ENCODE measurements around the gene GABRG3. TPM values are rescaled to one million over a fixed set of nuclear protein-coding genes. Genes with fewer than 3 reads are reported as not detected.

The GABRG3 gene
- total and polyA plus RNA-seq, 2 experiments from 2014 or later: 0.10 to 1.4 TPM

DNA sequence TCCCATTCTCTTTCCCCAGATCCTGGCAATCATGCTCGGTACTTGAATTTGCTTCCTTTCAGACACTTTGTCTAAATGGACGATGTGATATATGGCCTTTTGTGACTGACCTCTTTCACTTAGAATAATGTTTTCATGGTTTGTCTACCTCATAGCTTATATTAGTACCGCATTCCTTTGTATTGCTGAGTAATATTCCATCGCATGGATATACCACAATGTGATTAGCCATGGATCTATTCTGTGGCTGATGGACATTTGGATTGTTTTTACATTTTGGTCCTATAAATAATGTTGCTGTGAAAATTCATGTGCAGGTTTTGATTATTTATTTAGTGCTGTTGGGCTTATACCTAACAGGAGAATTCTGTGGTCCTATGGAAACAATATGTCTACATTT is 458.6 kb downstream of the GABRG3 start:
- no peak for DNase-seq (ENCODE audit: low spot score)
- Histone ChIP-seq H3K27me3 (ENCODE audit: insufficient read depth) (no peaks in the 10 kb centered on the region), H3K27ac (ENCODE audit: low read depth) (no peak overlapping the region), H2AFZ (no peak overlapping the region), H3F3A (replicated peaks; ENCODE audit: low read depth) (no peaks in the 10 kb centered on the region), H3K79me2 (replicated peaks; ENCODE audit: insufficient read depth) (no peaks in the 10 kb centered on the region), H4K20me1 (replicated peaks; ENCODE audit: insufficient read depth) (no peaks in the 10 kb centered on the region), H3K4me3 (0 out of 2 replicates have a peak overlapping the region, but pooled peaks have one; percentile 10), H3K36me3 (ENCODE audit: insufficient read depth) (peaks cover 10% of the 10 kb centered on the region), H3K4me1 (ENCODE audit: insufficient read depth) (no peaks in the 10 kb centered on the region), H3K9me2 (ENCODE audit: insufficient read depth) (no peaks in the 10 kb centered on the region), H3K4me2 (no peak overlapping the region)
- H3K4me1 Mint-ChIP-seq: no peaks in the 10 kb centered on the region
- TF ChIP-seq, protein P1, sequence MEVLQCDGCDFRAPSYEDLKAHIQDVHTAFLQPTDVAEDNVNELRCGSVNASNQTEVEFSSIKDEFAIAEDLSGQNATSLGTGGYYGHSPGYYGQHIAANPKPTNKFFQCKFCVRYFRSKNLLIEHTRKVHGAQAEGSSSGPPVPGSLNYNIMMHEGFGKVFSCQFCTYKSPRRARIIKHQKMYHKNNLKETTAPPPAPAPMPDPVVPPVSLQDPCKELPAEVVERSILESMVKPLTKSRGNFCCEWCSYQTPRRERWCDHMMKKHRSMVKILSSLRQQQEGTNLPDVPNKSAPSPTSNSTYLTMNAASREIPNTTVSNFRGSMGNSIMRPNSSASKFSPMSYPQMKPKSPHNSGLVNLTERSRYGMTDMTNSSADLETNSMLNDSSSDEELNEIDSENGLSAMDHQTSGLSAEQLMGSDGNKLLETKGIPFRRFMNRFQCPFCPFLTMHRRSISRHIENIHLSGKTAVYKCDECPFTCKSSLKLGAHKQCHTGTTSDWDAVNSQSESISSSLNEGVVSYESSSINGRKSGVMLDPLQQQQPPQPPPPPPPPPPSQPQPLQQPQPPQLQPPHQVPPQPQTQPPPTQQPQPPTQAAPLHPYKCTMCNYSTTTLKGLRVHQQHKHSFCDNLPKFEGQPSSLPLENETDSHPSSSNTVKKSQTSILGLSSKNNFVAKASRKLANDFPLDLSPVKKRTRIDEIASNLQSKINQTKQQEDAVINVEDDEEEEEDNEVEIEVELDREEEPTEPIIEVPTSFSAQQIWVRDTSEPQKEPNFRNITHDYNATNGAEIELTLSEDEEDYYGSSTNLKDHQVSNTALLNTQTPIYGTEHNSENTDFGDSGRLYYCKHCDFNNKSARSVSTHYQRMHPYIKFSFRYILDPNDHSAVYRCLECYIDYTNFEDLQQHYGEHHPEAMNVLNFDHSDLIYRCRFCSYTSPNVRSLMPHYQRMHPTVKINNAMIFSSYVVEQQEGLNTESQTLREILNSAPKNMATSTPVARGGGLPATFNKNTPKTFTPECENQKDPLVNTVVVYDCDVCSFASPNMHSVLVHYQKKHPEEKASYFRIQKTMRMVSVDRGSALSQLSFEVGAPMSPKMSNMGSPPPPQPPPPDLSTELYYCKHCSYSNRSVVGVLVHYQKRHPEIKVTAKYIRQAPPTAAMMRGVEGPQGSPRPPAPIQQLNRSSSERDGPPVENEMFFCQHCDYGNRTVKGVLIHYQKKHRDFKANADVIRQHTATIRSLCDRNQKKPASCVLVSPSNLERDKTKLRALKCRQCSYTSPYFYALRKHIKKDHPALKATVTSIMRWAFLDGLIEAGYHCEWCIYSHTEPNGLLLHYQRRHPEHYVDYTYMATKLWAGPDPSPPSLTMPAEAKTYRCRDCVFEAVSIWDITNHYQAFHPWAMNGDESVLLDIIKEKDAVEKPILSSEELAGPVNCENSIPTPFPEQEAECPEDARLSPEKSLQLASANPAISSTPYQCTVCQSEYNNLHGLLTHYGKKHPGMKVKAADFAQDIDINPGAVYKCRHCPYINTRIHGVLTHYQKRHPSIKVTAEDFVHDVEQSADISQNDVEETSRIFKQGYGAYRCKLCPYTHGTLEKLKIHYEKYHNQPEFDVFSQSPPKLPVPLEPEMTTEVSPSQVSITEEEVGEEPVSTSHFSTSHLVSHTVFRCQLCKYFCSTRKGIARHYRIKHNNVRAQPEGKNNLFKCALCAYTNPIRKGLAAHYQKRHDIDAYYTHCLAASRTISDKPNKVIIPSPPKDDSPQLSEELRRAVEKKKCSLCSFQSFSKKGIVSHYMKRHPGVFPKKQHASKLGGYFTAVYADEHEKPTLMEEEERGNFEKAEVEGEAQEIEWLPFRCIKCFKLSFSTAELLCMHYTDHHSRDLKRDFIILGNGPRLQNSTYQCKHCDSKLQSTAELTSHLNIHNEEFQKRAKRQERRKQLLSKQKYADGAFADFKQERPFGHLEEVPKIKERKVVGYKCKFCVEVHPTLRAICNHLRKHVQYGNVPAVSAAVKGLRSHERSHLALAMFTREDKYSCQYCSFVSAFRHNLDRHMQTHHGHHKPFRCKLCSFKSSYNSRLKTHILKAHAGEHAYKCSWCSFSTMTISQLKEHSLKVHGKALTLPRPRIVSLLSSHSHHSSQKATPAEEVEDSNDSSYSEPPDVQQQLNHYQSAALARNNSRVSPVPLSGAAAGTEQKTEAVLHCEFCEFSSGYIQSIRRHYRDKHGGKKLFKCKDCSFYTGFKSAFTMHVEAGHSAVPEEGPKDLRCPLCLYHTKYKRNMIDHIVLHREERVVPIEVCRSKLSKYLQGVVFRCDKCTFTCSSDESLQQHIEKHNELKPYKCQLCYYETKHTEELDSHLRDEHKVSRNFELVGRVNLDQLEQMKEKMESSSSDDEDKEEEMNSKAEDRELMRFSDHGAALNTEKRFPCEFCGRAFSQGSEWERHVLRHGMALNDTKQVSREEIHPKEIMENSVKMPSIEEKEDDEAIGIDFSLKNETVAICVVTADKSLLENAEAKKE (CRISPR knock-in tag; IDR thresholded peaks at IDR 0.05): no peak
- TF ChIP-seq, protein P2, sequence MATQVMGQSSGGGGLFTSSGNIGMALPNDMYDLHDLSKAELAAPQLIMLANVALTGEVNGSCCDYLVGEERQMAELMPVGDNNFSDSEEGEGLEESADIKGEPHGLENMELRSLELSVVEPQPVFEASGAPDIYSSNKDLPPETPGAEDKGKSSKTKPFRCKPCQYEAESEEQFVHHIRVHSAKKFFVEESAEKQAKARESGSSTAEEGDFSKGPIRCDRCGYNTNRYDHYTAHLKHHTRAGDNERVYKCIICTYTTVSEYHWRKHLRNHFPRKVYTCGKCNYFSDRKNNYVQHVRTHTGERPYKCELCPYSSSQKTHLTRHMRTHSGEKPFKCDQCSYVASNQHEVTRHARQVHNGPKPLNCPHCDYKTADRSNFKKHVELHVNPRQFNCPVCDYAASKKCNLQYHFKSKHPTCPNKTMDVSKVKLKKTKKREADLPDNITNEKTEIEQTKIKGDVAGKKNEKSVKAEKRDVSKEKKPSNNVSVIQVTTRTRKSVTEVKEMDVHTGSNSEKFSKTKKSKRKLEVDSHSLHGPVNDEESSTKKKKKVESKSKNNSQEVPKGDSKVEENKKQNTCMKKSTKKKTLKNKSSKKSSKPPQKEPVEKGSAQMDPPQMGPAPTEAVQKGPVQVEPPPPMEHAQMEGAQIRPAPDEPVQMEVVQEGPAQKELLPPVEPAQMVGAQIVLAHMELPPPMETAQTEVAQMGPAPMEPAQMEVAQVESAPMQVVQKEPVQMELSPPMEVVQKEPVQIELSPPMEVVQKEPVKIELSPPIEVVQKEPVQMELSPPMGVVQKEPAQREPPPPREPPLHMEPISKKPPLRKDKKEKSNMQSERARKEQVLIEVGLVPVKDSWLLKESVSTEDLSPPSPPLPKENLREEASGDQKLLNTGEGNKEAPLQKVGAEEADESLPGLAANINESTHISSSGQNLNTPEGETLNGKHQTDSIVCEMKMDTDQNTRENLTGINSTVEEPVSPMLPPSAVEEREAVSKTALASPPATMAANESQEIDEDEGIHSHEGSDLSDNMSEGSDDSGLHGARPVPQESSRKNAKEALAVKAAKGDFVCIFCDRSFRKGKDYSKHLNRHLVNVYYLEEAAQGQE (IDR thresholded peaks at IDR 0.05; ENCODE audit: unreplicated experiment): no peak
- TF ChIP-seq EZH2phosphoT487 (IDR thresholded peaks at IDR 0.05; ENCODE audit: unreplicated experiment) (no peak), POLR2AphosphoS5 (IDR thresholded peaks at IDR 0.05; ENCODE audit: low read depth) (no peak), NANOG (IDR thresholded peaks at IDR 0.05; ENCODE audit: borderline replicate concordance) (no peak), JUNB (IDR thresholded peaks at IDR 0.05; ENCODE audit: unreplicated experiment) (no peak), CREB1 (CRISPR knock-in tag; IDR thresholded peaks at IDR 0.05; ENCODE audit: low read depth) (no peak), STAT1 (IDR thresholded peaks at IDR 0.05; ENCODE audit: unreplicated experiment) (no peak), ZNF114 (CRISPR knock-in tag; IDR thresholded peaks at IDR 0.05) (no peak), ZNF331 (CRISPR knock-in tag; IDR thresholded peaks at IDR 0.05; ENCODE audit: low read depth) (no peak), EZH2 (IDR thresholded peaks at IDR 0.05; ENCODE audit: low read depth, unreplicated experiment) (no peak)
- TF ChIP-seq, protein P3, sequence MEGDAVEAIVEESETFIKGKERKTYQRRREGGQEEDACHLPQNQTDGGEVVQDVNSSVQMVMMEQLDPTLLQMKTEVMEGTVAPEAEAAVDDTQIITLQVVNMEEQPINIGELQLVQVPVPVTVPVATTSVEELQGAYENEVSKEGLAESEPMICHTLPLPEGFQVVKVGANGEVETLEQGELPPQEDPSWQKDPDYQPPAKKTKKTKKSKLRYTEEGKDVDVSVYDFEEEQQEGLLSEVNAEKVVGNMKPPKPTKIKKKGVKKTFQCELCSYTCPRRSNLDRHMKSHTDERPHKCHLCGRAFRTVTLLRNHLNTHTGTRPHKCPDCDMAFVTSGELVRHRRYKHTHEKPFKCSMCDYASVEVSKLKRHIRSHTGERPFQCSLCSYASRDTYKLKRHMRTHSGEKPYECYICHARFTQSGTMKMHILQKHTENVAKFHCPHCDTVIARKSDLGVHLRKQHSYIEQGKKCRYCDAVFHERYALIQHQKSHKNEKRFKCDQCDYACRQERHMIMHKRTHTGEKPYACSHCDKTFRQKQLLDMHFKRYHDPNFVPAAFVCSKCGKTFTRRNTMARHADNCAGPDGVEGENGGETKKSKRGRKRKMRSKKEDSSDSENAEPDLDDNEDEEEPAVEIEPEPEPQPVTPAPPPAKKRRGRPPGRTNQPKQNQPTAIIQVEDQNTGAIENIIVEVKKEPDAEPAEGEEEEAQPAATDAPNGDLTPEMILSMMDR (conservative IDR thresholded peaks at IDR 0.05; ENCODE audit: low read depth in 2 of 2): no peak
- TF ChIP-seq, protein P4, sequence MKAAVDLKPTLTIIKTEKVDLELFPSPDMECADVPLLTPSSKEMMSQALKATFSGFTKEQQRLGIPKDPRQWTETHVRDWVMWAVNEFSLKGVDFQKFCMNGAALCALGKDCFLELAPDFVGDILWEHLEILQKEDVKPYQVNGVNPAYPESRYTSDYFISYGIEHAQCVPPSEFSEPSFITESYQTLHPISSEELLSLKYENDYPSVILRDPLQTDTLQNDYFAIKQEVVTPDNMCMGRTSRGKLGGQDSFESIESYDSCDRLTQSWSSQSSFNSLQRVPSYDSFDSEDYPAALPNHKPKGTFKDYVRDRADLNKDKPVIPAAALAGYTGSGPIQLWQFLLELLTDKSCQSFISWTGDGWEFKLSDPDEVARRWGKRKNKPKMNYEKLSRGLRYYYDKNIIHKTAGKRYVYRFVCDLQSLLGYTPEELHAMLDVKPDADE (IDR thresholded peaks at IDR 0.05): no peak
- ATAC-seq: no peak
- no peaks in the 10 kb centered on the region for H3K27me3 Mint-ChIP-seq (ENCODE audit: insufficient read depth, low read depth, poor library complexity)
- no peak overlapping the region for H3K27ac Mint-ChIP-seq
- peaks cover 21% of the 10 kb centered on the region for H3K9me3 Mint-ChIP-seq
- no peak overlapping the region for H3K4me3 Mint-ChIP-seq
- peaks cover 10% of the 10 kb centered on the region; the same call in 2 of the 3 replicates for H3K36me3 Mint-ChIP-seq (ENCODE audit: low read depth)

Data from GM23338 (cell line).